GM19372 (cell line): ENCODE results near the gene UBTD1.

Source experiments
- ATAC-seq: cut with Tn5 transposase; IDR thresholded peaks from one replicate; pipeline ENCODE4 v1.9.1; 2021; ENCODE audit warnings: mild to moderate bottlenecking, low read depth, moderate library complexity; ENCODE audit not compliant: unreplicated experiment

The UBTD1 gene

GRCh38 chr10:97481071-97481470 lies 17.7 kb upstream of the UBTD1 start:
- ATAC-seq, result no peak

- ATAC-seq, result no peak
Observed at GRCh38 chr10:97482381-97482780, 16.3 kb upstream of the UBTD1 start.

GRCh38 chr10:97483506-97483905 lies 15.2 kb upstream of the UBTD1 start:
- ATAC-seq, result no peak

GRCh38 chr10:97483921-97484320 lies 14.8 kb upstream of the UBTD1 start:
- no peak for ATAC-seq

GRCh38 chr10:97485647-97486281 lies 13.0 kb upstream of the UBTD1 start:
- ATAC-seq, result no peak

- ATAC-seq, result no peak
Observed at GRCh38 chr10:97490592-97490991, 8.1 kb upstream of the UBTD1 start.

- no peak for ATAC-seq
Observed at GRCh38 chr10:97494151-97494550, 4.6 kb upstream of the UBTD1 start.

- ATAC-seq, result no peak
Observed at GRCh38 chr10:97494863-97495506, 3.7 kb upstream of the UBTD1 start.

- no peak for ATAC-seq
Observed at GRCh38 chr10:97497572-97498075, 1.1 kb upstream of the UBTD1 start.

- ATAC-seq, result peak; percentile 88
Observed at GRCh38 chr10:97498076-97498840, 466 bp upstream of the UBTD1 start, which contains the start of gene MMS19. MMS19 (minus strand) TSS chr10:97498422; CDS start chr10:97498384, 38 bp downstream.

- no peak for ATAC-seq
Observed at GRCh38 chr10:97499561-97500296, 1.0 kb downstream of the UBTD1 start.

GRCh38 chr10:97500297-97500575 lies 1.5 kb downstream of the UBTD1 start:
- ATAC-seq, result no peak

- no peak for ATAC-seq
Observed at GRCh38 chr10:97502916-97503315, 4.2 kb downstream of the UBTD1 start.

- ATAC-seq, result no peak
Observed at GRCh38 chr10:97503406-97503805, 4.7 kb downstream of the UBTD1 start.

- ATAC-seq, result no peak
Observed at GRCh38 chr10:97505152-97505551, 6.4 kb downstream of the UBTD1 start.

- no peak for ATAC-seq
Observed at GRCh38 chr10:97506199-97506991, 7.7 kb downstream of the UBTD1 start.

GRCh38 chr10:97508342-97508741 lies 9.6 kb downstream of the UBTD1 start:
- no peak for ATAC-seq

GRCh38 chr10:97509120-97509680 lies 10.5 kb downstream of the UBTD1 start:
- no peak for ATAC-seq

GRCh38 chr10:97510686-97511085 lies 12.0 kb downstream of the UBTD1 start:
- ATAC-seq, result no peak
